Liver (tissue), 9 donors: ENCODE results near the gene RORC. TPM values are rescaled to one million over a fixed set of nuclear protein-coding genes. Genes with fewer than 3 reads are reported as not detected.

Experiments
- DNase-seq: peaks from one replicate; pipeline ENCODE4 v3.0.0-alpha.2; 2017; ENCODE audit warnings: low spot score
- H3K27ac ChIP-seq, 2 donors: one replicate each; pipeline ENCODE4 v1.7.0; 2013; ENCODE audit warnings: inconsistent platforms in 2 of 2, low read length in 2 of 2, control low read depth in 1 of 2, low read depth in 1 of 2, mild to moderate bottlenecking in 1 of 2
- H3K27me3 ChIP-seq, 4 donors: one replicate each; pipeline versions ENCODE4 v1.6.1 to v1.7.0; 2013; ENCODE audit warnings: low read length in 3 of 4, inconsistent platforms in 1 of 4, mild to moderate bottlenecking in 1 of 4, moderate library complexity in 1 of 4; ENCODE audit not compliant: control insufficient read depth in 4 of 4, insufficient read depth in 4 of 4
- H3K36me3 ChIP-seq, 4 donors: one replicate each; pipeline versions ENCODE4 v1.6.1 to v1.7.0; 2013; ENCODE audit warnings: low read length in 3 of 4, mild to moderate bottlenecking in 3 of 4, low read depth in 1 of 4, moderate library complexity in 1 of 4; ENCODE audit not compliant: control insufficient read depth in 4 of 4, insufficient read depth in 3 of 4
- H3K4me1 ChIP-seq, 4 donors: one replicate each; pipeline versions ENCODE4 v1.6.1 to v1.7.0; 2013; ENCODE audit warnings: low read length in 3 of 4, mild to moderate bottlenecking in 3 of 4, moderate library complexity in 1 of 4; ENCODE audit not compliant: control insufficient read depth in 4 of 4, insufficient read depth in 4 of 4
- H3K4me3 ChIP-seq, 3 donors: one replicate each; pipeline versions ENCODE4 v1.6.1 to v1.7.0; 2013; ENCODE audit warnings: low read length in 3 of 3, control low read depth in 1 of 3, low read depth in 1 of 3, mild to moderate bottlenecking in 1 of 3
- H3K9ac ChIP-seq, 2 donors: one replicate each; pipeline ENCODE4 v1.7.0; 2013; ENCODE audit warnings: low read length in 2 of 2, mild to moderate bottlenecking in 2 of 2, moderate library complexity in 2 of 2, control low read depth in 1 of 2, low read depth in 1 of 2
- H3K9me3 ChIP-seq, 4 donors: one replicate each; pipeline versions ENCODE4 v1.6.1 to v1.7.0; 2013; ENCODE audit warnings: low read length in 3 of 4; ENCODE audit not compliant: control insufficient read depth in 4 of 4
- EGR1 ChIP-seq, 2 donors: IDR thresholded peaks; 2 replicates each; pipeline ENCODE4 v1.6.1; 2016 to 2018; ENCODE audit warnings: antibody characterized with exemption in 2 of 2, low read depth in 2 of 2
- FOXA1 ChIP-seq: IDR thresholded peaks from 2 replicates; pipeline ENCODE4 v1.6.1; 2016; ENCODE audit warnings: antibody characterized with exemption
- FOXA2 ChIP-seq: IDR thresholded peaks from 2 replicates; pipeline ENCODE4 v1.6.1; 2016; ENCODE audit warnings: antibody characterized with exemption
- GABPA ChIP-seq, 2 donors: IDR thresholded peaks in 1 of 2; conservative IDR thresholded peaks in 1 of 2; 2 replicates each; pipeline ENCODE4 v1.6.1; 2016; ENCODE audit warnings: antibody characterized with exemption in 2 of 2, mild to moderate bottlenecking in 1 of 2, moderate library complexity in 1 of 2
- HNF4G ChIP-seq: IDR thresholded peaks from 2 replicates; pipeline ENCODE4 v1.6.1; 2016; ENCODE audit warnings: antibody characterized with exemption
- NR2F2 ChIP-seq: IDR thresholded peaks from 2 replicates; pipeline ENCODE4 v1.6.1; 2016; ENCODE audit warnings: antibody characterized with exemption
- RXRA ChIP-seq, 2 donors: IDR thresholded peaks; 2 replicates each; pipeline ENCODE4 v1.6.1; 2017 to 2018; ENCODE audit warnings: antibody characterized with exemption in 2 of 2, mild to moderate bottlenecking in 1 of 2
- SP1 ChIP-seq: IDR thresholded peaks from 2 replicates; pipeline ENCODE4 v1.6.1; 2018; ENCODE audit warnings: antibody characterized with exemption, mild to moderate bottlenecking
- YY1 ChIP-seq: IDR thresholded peaks from 2 replicates; pipeline ENCODE4 v1.6.1; 2016; ENCODE audit warnings: antibody characterized with exemption, mild to moderate bottlenecking
- WGBS: extraction: QIAGEN DNeasy Blood & Tissue Kit; methylation state at CpG from one replicate; pipeline ENCODE4 v1.1.7; 2013; 5-methylcytosine and 5-hydroxymethylcytosine counted together
- polyA plus RNA-seq, 2 donors: library from polyadenylated mRNA; stranded (reverse) in 1 of 2; unstranded in 1 of 2; fragments of 200-250 nt in 1 of 2; fragments of >200 nt in 1 of 2; fragmentation: Nextera tagmentation in 1 of 2; extraction: Ambion mirVana in 1 of 2; gene quantifications; one replicate each; pipeline versions ENCODE4 v1.2.1 to v1.2.3, GENCODE V29; 2013 to 2015
- total RNA-seq, 2 donors: library from RNA; depleted of rRNA; stranded (reverse); fragments of >200 nt; gene quantifications; one replicate each; pipeline ENCODE4 v1.2.3, GENCODE V29; 2014
- TF ChIP-seq, protein P1 (sequence below): fragments of 150-350 bp; IDR thresholded peaks from 2 replicates; pipeline ENCODE4 v1.5.1; 2017; ENCODE audit warnings: improper control_type of control experiment, low read depth, low read length; ENCODE audit not compliant: missing input control
- TF ChIP-seq, protein P2 (sequence below): IDR thresholded peaks from 2 replicates; pipeline ENCODE4 v1.6.1; 2016; ENCODE audit warnings: antibody characterized with exemption
- TF ChIP-seq, protein P3 (sequence below): IDR thresholded peaks from 2 replicates; pipeline ENCODE4 v1.6.1; 2016; ENCODE audit warnings: antibody characterized with exemption
- TF ChIP-seq, protein P4 (sequence below): IDR thresholded peaks from 2 replicates; pipeline ENCODE4 v1.6.1; 2016; ENCODE audit warnings: antibody characterized with exemption, mild to moderate bottlenecking
- TF ChIP-seq, protein P5 (sequence below): IDR thresholded peaks from 2 replicates; pipeline ENCODE4 v1.6.1; 2016; ENCODE audit warnings: antibody characterized with exemption
- donor health status: healthy.
- donor health status: healthy.
- donor health status: healthy.
- donor health status: healthy.
- donor health status: healthy.

RORC gene
- total and polyA plus RNA-seq, 4 donors, result 2.9 to 59.2 (median 13.0) TPM

DNA sequence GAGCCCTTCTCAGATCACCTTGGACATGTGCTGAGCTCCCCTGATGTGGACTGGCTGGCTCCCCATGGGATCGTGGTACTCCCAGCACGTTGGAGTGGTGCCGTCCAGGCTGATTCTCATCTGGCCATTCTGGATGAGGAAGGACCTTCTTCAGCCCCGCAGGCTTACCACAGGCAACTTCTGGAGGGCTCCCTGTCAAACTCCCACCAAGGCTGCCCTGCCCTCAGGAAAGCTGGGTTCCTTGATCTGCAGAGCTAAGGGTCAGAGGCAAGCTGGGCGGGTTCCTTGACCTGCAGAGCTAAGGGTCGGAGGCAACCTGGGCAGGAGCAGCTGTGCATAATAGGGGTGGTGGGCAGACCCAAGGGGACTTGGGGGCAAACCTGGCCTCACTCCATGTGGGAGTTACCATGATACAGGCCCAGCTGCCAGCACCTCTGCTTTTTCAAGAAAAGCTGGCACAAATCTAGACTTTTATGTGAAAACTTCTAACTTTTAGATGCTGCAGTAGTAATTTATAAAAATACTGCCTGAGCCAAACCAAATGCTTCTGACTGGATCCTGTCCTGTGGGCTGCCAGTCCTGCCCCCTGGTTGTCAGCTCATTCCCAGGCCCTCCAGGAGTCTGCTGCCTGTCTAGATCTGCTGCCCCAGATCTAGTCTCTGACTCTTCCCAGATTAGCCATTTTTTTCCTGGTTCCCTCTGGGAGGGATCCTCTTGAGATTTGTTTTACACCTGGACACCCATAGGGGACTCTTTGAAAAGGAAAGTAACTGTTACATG lies 27.5 kb upstream of the RORC start:
- TF ChIP-seq, protein P1, sequence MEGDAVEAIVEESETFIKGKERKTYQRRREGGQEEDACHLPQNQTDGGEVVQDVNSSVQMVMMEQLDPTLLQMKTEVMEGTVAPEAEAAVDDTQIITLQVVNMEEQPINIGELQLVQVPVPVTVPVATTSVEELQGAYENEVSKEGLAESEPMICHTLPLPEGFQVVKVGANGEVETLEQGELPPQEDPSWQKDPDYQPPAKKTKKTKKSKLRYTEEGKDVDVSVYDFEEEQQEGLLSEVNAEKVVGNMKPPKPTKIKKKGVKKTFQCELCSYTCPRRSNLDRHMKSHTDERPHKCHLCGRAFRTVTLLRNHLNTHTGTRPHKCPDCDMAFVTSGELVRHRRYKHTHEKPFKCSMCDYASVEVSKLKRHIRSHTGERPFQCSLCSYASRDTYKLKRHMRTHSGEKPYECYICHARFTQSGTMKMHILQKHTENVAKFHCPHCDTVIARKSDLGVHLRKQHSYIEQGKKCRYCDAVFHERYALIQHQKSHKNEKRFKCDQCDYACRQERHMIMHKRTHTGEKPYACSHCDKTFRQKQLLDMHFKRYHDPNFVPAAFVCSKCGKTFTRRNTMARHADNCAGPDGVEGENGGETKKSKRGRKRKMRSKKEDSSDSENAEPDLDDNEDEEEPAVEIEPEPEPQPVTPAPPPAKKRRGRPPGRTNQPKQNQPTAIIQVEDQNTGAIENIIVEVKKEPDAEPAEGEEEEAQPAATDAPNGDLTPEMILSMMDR, result no peak
- TF ChIP-seq, protein P2, sequence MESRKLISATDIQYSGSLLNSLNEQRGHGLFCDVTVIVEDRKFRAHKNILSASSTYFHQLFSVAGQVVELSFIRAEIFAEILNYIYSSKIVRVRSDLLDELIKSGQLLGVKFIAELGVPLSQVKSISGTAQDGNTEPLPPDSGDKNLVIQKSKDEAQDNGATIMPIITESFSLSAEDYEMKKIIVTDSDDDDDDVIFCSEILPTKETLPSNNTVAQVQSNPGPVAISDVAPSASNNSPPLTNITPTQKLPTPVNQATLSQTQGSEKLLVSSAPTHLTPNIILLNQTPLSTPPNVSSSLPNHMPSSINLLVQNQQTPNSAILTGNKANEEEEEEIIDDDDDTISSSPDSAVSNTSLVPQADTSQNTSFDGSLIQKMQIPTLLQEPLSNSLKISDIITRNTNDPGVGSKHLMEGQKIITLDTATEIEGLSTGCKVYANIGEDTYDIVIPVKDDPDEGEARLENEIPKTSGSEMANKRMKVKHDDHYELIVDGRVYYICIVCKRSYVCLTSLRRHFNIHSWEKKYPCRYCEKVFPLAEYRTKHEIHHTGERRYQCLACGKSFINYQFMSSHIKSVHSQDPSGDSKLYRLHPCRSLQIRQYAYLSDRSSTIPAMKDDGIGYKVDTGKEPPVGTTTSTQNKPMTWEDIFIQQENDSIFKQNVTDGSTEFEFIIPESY, result no peak
- TF ChIP-seq HNF4G, result no peak
- TF ChIP-seq EGR1 (IDR thresholded peaks at IDR 0.05; ENCODE audit: low read depth in 2 of 2), result no peak
- TF ChIP-seq SP1, result no peak
- TF ChIP-seq FOXA2, result no peak
- no peak for TF ChIP-seq RXRA (IDR thresholded peaks at IDR 0.05)
- TF ChIP-seq, protein P3, sequence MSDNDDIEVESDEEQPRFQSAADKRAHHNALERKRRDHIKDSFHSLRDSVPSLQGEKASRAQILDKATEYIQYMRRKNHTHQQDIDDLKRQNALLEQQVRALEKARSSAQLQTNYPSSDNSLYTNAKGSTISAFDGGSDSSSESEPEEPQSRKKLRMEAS, result no peak
- no peak for TF ChIP-seq NR2F2
- TF ChIP-seq, protein P4, sequence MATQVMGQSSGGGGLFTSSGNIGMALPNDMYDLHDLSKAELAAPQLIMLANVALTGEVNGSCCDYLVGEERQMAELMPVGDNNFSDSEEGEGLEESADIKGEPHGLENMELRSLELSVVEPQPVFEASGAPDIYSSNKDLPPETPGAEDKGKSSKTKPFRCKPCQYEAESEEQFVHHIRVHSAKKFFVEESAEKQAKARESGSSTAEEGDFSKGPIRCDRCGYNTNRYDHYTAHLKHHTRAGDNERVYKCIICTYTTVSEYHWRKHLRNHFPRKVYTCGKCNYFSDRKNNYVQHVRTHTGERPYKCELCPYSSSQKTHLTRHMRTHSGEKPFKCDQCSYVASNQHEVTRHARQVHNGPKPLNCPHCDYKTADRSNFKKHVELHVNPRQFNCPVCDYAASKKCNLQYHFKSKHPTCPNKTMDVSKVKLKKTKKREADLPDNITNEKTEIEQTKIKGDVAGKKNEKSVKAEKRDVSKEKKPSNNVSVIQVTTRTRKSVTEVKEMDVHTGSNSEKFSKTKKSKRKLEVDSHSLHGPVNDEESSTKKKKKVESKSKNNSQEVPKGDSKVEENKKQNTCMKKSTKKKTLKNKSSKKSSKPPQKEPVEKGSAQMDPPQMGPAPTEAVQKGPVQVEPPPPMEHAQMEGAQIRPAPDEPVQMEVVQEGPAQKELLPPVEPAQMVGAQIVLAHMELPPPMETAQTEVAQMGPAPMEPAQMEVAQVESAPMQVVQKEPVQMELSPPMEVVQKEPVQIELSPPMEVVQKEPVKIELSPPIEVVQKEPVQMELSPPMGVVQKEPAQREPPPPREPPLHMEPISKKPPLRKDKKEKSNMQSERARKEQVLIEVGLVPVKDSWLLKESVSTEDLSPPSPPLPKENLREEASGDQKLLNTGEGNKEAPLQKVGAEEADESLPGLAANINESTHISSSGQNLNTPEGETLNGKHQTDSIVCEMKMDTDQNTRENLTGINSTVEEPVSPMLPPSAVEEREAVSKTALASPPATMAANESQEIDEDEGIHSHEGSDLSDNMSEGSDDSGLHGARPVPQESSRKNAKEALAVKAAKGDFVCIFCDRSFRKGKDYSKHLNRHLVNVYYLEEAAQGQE, result no peak
- no peak for TF ChIP-seq YY1
- no peak for TF ChIP-seq GABPA (IDR thresholded peaks at IDR 0.05 in 1 of 2, conservative IDR thresholded peaks at IDR 0.05 in 1 of 2)
- TF ChIP-seq, protein P5, sequence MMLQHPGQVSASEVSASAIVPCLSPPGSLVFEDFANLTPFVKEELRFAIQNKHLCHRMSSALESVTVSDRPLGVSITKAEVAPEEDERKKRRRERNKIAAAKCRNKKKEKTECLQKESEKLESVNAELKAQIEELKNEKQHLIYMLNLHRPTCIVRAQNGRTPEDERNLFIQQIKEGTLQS, result no peak
- no peak for TF ChIP-seq FOXA1
- no peaks in the 10 kb centered on the region for H3K36me3 ChIP-seq
- no peak overlapping the region for H3K9ac ChIP-seq
- no peaks in the 10 kb centered on the region for H3K4me1 ChIP-seq
- no peaks in the 10 kb centered on the region for H3K27me3 ChIP-seq
- 95% methylated on average over 6 of the region's 6 CpGs for WGBS
- no peak overlapping the region for H3K27ac ChIP-seq
- no peak for DNase-seq
- no peak overlapping the region for H3K4me3 ChIP-seq
- no peaks in the 10 kb centered on the region for H3K9me3 ChIP-seq
